SH-SY5Y (cell line): ENCODE measurements around the gene ZNF415.

Experiments used
- GATA2 ChIP-seq: IDR thresholded peaks from 2 replicates; pipeline ENCODE4 v1.6.1; 2011; ENCODE audit warnings: mild to moderate bottlenecking, low read depth, low read length
- GATA3 ChIP-seq: IDR thresholded peaks from 2 replicates; pipeline ENCODE4 v1.6.1; 2011; ENCODE audit warnings: low read depth, mild to moderate bottlenecking, low read length, moderate library complexity

The ZNF415 gene

GRCh38 chr19:53085496-53085895, 47.2 kb downstream of the ZNF415 start:
- no peak for TF ChIP-seq GATA3

- TF ChIP-seq GATA3 = no peak
- TF ChIP-seq GATA2 = no peak
These were observed 49.8 kb downstream of the ZNF415 start for GRCh38 chr19:53082929-53083328.

GRCh38 chr19:53079313-53079924, 53.3 kb downstream of the ZNF415 start:
- TF ChIP-seq GATA2 (no peak), GATA3 (no peak)

GRCh38 chr19:53078668-53079067, 54.0 kb downstream of the ZNF415 start:
- TF ChIP-seq GATA2 (no peak), GATA3 (no peak)

- no peak for TF ChIP-seq GATA3
- no peak for TF ChIP-seq GATA2
These were observed 55.7 kb downstream of the ZNF415 start for GRCh38 chr19:53076984-53077383.

GRCh38 chr19:53068834-53069233, 63.9 kb downstream of the ZNF415 start:
- TF ChIP-seq GATA2 (no peak), GATA3 (no peak)

GRCh38 chr19:53068199-53068598, 64.5 kb downstream of the ZNF415 start:
- TF ChIP-seq GATA2 = no peak
- TF ChIP-seq GATA3 = no peak

GRCh38 chr19:53057904-53058580, 74.7 kb downstream of the ZNF415 start:
- TF ChIP-seq GATA3 (no peak), GATA2 (no peak)
